Anterior cingulate cortex (tissue), 58 donors: ENCODE data around the gene SGMS1.
A peak's percentile ranks its signal among the peaks of the same experiment; 100 is the strongest.

Experiments used
- DNase-seq, 58 donors: peaks; one replicate each; lab custom pipeline; 2025; lab: John Stamatoyannopoulos, UW

SGMS1 gene

GRCh38 chr10:50636618-50637579, 13.1 kb upstream of the SGMS1 start:
- DNase-seq: no peak

- no peak for DNase-seq
Observed at GRCh38 chr10:50635286-50635685, 11.5 kb upstream of the SGMS1 start.

DNA sequence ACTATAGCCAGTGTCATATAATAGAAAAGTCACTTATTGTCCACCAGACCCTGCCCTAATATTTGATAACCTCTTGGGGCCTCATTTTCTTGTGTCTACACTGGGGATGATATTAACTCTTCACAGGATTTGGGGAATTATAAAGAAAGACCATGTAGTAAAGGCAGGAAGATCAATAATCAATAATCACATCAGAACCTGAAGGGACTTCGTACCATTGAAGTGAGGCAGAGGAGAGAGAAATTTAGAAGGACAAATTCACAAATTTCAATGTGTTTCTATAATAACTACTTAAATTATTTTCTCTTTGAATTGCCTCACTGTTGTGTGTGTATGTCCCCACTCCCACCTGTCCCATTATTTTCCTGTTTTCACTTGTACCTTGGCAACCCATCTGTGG, 10.7 kb upstream of the SGMS1 start:
- DNase-seq: no peak

DNA sequence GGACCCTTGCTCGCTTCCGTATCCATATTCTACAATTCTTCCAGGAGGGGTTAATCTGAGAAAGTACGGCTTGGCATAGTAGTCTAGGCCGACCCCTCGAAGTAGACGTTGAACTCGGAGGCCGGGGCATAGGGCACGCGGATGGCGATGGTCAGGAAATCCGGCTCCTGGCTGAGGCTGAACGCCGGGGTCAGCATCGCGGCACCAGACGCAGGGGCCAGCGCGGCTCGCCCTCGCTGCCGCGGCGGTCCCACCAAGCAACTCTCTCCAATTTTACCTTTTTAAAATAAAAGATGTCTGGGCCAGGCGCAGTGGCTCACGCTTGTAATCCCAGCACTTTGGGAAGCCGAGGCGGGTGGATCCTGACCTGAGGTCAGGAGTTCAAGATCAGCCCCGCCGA, 7.3 kb upstream of the SGMS1 start:
- no peak for DNase-seq

DNA sequence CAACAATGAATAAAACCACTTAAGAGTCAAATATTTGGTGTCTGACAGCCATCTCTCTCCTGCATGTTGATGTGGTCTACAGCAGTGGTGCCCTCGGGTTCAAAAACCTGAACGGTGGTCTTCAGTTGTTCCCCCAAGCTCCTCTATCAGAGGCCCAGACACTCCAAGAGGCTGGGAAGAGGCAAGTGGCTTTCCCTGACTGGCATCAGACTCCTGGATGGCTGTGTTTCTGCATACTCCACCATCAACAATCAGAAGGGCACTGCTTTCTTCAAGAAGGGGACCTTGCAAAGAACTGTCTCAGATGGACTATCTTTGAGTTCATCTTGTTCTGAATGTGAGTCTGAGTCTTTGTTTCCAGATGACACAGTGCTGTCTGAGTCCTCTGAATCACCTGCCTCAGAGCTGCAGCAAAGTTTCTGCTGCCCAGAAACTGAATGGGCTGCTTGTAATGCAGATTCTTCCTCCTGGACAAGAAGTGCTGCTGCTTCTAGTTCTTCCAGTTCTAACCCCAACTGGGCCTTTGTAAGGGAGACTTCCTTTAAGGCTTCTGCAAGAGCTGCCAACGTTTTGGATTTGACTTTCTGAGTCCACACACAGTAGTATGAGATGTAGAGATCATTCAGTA, 5.9 kb upstream of the SGMS1 start:
- no peak for DNase-seq

GRCh38 chr10:50627896-50628295, 4.1 kb upstream of the SGMS1 start:
- DNase-seq: no peak

GRCh38 chr10:50627443-50627842, 3.7 kb upstream of the SGMS1 start:
- no peak for DNase-seq

DNA sequence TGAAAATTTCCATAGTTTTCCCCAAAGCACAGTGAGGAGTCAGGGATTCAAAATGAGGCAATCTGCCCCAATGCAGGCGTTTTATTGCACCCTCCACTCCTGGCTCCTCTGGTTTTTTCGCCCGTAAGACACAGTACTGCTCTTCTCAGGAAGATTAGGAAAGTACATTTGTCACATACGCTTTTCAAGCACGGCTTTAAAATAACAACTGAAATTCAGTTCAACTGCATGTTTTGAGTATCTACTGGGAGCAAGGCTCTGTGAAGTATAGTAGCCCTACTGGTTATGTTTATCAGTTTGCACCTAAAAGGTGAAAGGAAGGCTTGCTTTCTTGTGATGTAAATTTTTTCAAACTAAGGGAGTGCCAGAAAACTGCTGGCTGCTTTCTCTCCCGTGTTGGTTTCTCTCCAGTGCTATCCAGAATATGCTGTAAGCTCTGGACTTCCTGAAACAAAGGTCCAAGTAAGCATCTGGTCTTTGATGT, 1.9 kb upstream of the SGMS1 start:
- DNase-seq: no peak

DNA sequence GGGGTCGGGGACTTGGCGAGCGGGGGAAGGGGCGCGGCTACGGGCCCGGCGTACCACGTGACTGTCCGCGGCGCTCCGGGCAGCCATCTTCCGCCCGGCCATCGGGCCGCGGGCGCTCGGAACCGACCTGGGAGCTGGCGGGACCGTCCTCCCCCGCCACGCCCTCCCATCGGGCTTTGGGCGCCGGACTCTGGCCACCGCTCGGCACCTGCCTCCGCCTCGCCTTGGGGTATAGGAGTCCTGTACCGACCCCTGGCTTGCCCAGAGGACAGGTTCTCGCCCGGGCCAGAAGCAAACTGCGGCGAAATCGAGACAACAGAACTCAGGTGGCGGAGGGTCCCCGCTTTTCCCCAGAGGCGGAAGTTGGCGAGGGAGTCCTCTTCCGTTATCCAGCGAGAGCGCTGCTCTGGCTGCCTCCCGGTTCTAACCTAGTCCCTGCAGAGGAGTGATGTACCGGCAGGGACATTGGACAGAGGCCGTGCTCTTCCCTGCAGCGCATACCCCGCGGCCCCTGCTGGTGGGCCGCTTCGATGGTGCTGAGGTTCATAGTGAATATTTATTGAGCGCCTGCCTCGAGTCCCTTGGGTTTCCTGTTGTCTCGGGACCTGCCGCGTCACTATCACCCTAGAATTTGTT, 1.2 kb upstream of the SGMS1 start:
- DNase-seq: peak in 55 of 58 donors; percentile 38 to 98 (median 89)

DNA sequence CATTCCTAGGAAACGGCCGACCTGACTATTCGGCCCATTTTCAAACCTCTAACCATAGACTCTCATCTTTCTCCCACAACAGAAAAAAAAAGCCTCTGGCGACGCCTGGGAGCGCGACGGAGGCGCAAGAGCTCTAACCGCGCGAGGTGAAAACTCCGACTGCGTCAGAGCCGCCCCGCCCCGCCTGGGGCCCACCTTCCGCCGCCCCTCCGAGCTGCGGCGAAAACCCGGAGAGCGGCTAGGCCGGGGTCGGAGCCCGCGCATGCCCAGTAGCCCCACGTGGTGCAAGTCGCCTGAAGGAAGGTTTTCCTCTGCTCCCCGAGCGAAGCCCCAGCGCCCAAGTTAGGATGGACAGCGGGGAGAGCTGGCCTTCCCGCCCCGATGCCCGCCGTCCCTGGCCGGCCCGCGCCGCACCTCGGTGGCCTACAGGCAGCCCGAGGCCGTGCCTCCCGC, 683 bp upstream of the SGMS1 start:
- DNase-seq: peak; percentile 66 to 98 (median 92)

- DNase-seq: peak in 40 of 58 donors; percentile 19 to 77 (median 56)
Observed at GRCh38 chr10:50622706-50623662, 772 bp downstream of the SGMS1 start.

- DNase-seq: peak; percentile 38 to 99 (median 87)
Observed at GRCh38 chr10:50621968-50622705, 1.6 kb downstream of the SGMS1 start.

- no peak for DNase-seq
Observed at GRCh38 chr10:50620899-50621298, 2.9 kb downstream of the SGMS1 start.

GRCh38 chr10:50619882-50620281, 3.9 kb downstream of the SGMS1 start:
- peak in 19 of 58 donors; percentile 9 to 63 (median 25) for DNase-seq

DNA sequence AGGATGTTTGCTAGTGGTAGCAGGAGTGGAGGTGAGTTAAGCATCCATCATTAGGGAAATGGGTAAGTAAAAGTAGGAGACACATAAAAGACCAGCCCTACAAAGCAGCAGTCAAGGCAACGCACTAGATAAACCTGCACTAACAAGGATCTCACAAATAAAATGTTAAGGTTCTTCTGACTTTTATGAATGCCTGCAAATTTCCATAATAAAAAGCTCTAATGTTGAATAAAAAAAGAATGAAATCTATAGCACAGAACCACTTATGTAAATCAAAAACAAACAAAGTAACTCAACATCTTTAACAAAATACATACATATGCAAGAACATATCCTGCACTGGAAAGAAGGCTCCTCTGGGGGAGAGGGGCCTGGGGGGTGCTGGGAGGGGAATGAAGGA, 4.6 kb downstream of the SGMS1 start:
- no peak for DNase-seq

GRCh38 chr10:50618624-50619023, 5.1 kb downstream of the SGMS1 start:
- DNase-seq: no peak

DNA sequence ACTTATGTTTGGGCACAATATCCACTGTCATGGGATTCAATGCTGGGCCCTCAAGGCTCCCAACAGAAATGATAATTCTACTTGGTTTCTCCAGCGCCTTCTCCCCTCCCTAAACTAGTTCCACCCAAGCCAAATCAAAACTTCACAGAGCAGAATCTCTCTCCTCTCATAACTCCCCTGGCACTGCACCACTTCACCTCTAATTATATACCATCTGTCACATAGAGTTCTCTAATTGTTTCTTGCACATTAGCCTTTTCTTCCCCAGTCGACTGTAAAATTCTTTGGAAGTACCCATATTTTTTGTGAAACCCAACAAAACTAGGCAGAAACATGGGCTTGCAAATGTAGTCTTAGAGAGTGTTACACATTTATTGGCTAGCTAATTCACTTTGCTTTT, 8.1 kb downstream of the SGMS1 start:
- DNase-seq: no peak

DNA sequence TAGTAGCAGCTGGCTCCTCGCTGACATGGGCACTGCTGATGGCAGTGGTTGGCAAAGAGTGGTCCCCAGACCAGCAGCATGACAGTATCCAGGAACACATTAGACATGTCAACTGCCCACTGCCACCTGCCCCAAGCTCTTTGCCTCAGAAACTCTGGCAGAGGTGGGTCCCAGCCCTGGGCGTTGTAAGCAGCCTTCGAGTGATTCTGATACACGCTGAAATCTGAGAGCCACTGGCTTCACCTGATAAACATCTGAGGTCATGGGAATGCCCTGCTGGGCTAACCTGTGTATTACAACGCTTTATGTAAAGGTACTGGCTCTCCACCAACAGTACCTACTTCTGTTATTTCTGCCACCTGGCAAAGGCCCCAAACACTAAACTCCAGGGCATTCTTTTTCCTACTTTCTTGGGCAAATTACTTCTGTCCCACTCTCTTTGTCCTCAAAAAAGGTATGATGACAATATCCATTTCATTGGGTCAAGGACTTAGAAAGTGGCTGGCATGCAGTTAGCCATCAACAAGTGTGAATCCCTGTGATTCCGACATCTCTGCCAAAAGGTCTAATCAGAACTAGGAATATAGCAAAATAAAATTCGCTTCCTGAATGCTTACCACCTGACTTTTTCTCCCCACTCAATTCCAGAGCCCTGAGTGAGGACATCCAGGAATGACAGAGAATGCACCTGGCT, 9.2 kb downstream of the SGMS1 start:
- DNase-seq: no peak
